Occipital lobe (tissue), 2 donors: ENCODE measurements around the gene COPS3. TPM values are rescaled to one million over a fixed set of nuclear protein-coding genes. Genes with fewer than 3 reads are reported as not detected.

Source experiments
- DNase-seq: peaks from one replicate; lab custom pipeline; 2025; lab: John Stamatoyannopoulos, UW
- total RNA-seq: library from RNA; depleted of rRNA; stranded (reverse); fragments of >200 nt; gene quantifications from one replicate; pipeline ENCODE4 v1.2.3, GENCODE V29; 2014

The COPS3 gene
- total RNA-seq, 1 donor from 2014 or later: 113 TPM

DNA sequence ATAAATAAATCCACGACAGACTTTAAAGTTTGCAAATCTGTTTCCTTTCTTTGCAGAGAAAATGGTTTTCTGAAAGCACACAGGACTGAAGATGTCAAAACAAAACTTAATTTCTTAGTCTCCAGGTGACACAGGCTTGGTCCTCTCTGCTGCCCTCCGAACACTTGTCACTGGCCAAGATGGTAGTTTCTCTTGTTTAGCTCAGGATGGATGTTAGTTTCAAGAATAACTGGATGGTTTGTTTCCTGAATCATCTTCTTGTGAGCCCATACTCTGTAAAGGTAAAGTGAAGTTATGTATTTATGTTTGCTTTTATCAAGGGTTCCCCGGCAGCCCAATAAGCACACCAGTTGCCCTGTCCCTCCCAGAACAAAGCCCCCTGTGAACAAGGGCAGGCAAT, 34.2 kb downstream of the COPS3 start:
- DNase-seq: no peak

DNA sequence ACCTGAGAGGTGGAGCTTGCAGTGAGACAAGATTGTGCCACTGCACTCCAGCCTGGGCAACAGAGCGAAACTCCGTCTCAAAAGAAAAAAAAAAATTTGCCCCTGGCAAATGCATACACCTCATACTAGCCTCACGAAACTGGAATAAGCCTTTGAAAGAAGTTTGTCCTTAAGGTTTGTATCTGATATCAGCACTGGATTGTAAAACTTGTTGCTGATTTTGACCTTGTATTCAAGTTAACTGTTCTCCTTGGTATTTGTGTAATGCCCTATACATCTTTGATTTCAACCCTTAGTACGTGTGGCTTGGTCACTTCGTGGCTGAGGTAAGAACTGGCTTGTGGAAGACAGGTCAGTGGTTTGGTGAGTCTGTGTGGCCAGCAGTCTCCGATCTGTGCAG, 37.9 kb downstream of the COPS3 start:
- no peak for DNase-seq

DNA sequence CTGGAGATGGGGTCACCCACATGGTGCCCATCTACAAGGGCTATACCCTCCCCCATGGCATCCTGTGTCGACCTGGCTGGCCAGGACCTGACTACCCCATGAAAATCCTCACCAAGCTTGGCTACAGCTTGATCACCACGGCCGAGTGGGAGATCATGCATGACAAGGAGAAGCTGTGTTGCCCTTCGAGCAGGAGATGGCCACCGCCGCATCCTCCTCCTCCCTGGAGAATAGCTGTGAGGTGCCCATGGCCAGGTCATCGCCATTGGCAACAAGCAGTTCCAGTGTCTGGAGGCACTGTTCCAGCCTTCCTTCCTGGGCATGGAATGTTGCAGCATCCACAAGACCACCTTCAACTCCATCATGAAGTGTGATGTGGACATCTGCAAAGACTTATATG, 38.8 kb downstream of the COPS3 start:
- no peak for DNase-seq

DNA sequence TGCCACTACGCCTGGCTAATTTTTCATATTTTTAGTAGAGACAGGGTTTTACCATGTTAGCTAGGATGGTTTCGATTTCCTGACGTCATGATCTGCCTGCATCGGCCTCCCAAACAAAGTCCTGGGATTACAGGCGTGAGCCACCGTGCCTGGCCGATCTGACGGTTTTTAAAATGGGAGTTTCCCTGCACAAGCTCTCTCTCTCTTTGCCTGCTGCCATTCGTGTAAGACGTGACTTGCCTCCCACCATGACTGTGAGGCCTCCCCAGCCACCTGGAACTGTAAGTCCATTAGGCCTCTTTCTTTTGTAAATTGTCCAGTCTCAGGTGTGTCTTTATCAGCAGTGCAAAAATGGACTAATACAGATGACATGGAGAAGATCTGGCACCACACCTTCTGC, 39.4 kb downstream of the COPS3 start:
- no peak for DNase-seq

DNA sequence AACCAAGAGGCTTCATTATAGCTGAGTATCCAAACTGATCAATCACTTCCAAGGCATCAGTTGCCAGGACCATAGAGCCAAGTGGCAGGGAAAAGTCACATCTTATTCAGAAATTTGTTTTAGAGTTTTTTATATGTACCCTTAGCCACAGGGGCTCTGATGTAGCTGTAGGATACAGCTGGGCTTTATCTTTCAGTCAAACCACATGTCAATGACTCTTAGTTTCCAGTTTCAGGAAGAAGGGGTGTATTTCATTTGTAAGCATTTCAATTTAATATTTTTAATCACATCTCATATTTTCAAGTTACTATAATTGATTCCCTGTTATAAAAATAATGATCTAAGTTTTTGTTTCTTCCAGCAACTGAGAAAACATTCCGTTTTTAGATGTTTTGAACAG, 41.2 kb downstream of the COPS3 start:
- DNase-seq: no peak

DNA sequence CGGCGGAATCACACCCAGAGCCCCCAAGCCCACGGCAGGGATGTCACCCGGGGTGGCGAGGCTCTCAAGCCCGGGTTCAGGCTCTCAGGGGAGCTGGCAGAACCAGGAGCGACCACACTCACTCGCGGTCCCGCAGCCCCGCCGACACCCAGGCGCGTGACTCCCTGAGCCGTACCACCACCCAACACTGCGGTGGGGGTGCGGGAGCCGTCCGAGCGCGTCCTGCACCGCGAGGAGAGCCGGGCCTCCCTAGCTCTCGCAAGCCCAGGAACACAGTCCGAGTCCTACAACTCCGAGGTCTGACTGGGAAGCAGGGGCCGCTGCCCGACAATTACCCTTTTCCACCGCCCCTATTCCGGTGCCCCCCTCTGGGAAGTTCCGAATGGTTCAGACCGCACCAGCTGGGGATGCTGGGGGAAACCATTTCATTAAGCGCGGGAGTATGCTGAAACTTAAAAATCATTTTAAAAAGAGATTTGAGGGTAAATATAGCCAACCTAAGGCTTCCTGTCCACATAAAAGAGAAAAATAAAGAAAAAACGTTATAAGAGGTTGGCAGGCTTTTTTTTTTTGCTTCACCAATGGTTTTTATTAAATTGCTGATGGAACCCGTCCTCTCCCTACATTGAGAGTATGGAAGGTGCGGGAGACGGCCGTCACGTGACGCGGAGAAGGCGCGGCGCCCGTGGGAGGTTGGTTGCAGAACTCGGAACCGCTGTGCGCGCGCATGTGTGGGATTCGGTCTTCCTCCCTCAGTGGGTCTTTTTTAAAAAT, 43.8 kb downstream of the COPS3 start, which contains the start of gene FLCN:
Gene FLCN, minus strand, starts transcription at position 143 of the 774 bp plus-strand sequence. CDS start 9,031 bp downstream, outside the sequence.
- DNase-seq: peak; percentile 87

DNA sequence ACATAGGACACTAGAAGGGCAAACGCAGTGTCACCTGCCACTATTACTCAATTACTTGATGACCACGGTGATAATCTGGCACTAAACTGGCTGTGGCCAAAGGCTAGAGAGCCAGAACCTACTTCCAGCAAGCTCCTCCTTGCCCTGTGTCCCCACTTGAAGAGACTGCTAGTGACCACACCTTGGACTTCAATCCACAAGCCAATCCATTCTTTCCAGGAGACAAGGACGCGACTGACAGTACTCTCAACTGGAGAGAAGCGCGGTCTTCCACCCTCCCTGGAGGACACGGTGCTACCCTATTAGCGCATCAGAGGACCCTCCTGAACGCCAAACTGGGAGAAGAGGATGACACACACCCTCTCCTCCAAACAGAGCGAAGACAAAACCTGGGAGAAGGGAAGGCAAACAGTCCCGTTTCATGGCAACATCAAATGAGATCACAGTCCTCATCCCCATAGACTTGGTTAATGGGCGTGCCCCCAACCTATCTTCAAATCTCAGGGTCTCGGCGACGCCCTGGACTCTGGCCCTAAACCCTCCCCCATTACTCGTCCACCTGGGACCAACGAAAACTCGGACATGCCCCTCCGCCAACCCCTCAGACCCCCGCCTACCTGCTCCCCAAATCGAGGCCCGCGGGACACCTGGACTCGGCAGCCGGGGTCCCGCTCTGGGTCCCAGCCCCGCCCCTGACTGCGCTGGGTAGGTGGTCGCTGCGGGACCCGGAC, 44.6 kb downstream of the COPS3 start:
- no peak for DNase-seq

DNA sequence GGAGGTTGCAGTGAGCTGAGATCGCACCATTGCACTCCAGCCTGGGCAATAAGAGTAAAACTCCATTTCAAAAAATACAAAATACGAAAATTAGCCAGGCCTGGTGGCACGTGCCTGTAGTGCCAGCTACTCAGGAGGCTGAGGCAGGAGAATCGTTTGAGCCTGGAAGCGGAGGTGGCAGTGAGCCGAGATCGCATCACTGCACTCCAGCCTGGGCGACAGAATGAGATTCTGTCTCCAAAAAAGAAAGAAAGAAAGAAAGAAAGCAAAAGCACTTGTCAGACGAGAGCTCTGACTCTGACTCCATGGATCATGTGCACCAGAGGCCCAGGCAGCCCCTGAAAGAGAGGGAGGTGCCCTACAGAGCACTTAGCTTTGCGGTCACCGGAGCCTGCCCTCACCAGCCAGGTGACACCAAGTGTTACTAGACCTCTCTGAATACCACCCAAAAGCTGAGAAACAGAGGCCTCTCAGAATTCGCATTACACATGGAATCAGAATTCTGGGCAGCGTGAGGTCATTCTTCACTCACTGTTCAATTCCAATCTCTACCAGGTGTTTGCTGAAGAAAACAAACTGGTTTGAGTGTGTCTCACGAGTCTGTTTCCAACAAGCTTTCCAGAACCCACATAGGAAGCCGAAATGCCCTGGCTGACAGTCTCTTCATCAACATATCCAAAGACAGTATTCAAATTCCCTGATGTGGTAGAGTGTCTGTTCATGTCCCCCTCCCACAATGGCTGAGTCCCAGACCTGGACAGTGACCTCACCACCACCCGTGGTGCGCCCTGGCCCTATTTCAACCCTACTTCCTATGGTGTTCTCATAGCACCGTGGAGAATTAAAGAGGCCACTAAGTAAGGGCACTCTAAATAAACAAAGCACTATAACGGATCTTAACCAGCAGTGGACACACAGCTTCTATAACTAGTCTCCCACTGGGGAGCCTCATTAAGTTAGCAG, 45.6 kb downstream of the COPS3 start:
- peak; percentile 56 for DNase-seq

DNA sequence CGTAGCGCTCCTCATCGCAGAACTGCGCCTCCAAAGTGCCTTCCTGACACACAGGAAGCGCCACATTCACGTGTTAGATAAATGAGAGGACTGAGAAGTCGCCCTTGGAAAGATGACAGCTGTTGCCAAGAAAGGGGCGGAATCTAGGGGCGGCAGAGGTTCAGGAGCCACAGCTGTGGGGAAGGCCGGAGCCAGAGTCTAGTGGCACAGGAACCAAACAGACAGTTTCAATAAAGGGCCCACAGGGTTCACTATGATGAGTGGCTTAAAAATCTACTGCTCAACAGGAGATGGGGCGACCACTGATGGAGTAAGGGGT, 48.8 kb downstream of the COPS3 start:
- DNase-seq: no peak

DNA sequence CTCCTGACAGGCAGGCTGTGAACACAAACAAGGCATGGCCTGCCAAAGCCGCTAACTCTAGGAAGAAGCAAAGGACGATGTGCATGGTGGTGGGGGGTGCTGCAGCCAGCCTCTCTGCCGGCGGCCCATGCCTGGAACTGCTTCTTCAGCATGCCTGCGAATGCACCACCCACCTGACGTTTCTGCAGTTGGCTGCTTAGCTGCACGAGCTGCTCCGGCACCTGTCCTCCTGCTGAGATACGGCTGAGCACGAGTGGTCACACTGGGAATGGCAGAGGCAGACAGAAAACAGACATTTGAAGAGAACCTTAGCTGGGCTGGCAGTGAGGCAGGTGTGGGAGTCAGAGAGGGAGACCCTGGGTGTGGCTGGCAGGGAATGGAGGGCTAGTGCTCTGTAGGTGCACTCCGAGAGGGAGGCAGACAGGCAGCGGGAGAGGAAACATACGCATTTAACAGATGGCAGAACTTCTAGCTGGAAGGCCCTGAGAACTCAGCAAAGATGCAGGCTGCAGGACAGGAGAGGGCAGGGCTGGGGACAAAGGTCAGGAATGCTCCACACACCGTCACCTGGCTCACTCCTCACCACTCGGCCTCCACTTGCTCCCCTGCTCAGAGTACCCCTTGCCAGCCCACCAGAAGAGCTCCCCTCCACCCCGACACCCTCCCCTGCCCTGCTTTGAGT, 49.3 kb downstream of the COPS3 start:
- no peak for DNase-seq

DNA sequence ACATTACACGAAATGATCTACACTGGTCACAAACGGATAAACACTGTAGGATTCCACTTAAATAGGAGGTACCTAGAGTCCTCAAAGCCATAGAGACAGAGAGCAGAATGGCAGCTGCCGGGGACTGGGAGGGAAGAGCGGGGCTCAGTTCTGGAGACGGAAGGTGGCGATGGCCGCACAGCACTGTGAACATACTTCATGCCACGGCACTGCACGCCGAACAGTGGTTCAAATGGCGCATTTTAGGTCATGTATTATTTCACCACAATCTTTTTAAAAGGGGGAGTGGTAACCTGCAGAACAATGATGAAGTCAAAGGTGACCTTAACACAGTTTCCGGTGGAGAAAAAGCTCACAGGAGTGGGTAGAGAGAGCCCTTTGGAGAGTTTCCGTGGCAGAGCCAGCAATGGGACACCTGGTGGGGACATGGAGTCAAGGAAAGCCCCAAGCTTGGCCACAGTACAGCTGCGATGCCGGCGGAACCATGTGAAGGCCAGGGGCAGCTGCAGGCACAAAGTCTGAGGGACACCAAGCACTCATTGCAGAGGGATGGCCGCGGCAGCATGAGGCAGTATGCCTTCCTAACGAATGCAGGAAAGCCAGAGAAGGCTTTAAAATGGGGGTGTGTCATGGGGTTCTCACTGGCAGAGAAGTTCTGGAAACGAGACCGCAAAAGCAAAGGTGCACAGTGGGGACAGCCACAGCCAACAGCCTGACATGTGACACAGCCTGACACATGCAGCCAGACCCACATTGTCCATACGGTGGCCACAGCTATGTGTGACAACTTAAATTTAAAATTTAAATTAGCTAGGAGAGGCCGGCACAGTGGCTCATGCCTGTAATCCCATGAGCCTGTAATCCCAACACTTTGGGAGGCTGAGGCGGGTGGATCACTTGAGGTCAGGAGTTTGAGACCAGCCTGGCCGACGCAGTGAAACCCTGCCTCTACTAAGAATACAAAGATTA, 51.3 kb downstream of the COPS3 start:
- DNase-seq: no peak

DNA sequence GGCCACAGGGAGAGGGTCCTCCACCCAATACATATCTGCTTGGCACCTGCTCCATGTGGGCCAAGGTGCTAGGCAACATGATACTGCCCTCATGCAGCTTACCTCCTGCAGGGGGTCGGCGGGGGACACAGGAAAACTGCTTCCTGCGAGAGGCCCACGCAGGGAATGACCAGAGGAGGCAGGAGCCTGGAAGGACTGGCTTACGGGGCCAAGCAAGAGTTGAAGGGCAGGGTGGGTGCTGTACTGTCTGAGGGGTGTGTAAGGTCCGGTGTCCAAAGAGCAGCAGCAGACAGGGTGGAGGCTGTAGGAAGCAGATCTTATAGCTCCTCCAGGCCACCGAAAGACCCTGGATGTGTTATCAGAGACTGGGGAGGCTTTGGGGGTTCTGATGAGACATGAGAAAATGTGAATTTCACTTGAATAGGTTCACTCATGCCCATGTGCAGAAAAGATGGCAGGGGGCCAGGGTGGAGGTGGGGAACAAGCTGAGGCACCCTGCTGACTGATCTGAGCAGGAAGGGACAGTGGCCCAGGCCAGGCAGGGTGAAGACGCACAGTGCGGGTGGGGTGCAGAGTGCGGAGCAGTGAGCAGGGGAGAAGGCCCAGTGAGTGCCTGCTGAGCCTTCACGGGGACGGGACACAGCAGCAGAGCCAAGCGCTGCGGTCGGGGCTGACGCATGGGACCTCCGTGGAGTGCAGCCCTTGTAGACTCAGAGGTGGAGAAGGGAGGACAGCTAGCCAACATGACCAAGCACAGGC, 52.3 kb downstream of the COPS3 start:
- DNase-seq: no peak

DNA sequence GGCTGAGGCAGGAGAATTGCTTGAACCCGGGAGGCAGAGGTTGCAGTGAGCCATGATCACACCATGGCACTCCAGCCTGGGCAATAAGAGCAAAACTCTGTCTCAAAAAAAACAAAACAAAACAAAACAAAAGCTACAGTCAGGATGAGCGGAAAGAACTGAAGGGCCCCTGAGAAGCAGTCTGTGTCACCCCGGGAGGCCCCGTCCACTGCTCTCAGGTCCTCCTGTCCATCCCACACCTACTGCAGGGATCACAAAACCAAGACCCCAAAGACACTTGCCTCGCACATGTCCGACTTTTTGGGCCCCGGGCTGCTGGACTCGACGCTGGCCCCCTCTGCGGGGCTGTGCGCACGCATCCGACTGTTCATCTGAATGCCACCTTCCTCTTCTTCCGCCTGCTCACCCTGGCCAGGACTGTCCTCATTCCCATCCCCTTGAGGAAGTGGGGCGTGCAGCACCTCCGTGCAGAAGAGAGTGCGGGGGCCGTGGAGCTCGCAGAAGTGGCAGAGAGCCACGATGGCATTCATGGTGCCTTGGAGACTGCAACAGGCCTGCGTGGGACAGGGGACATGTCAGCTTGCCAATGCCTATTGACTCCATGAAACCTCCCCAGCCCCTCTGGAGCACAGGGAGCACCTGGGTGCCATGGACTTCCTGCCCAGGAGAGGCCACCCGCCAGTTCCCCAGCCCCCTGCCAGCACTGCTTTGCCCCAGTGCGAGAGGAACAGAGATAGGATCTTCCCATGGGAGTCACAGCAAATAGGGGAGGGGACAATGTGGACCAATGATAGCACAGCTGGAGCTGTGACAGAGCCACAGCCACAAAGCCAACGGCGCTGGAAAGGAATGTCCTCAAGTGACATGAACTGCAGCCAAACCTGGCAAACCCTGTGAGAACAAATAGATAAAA, 53.2 kb downstream of the COPS3 start:
- DNase-seq: peak; percentile 67

DNA sequence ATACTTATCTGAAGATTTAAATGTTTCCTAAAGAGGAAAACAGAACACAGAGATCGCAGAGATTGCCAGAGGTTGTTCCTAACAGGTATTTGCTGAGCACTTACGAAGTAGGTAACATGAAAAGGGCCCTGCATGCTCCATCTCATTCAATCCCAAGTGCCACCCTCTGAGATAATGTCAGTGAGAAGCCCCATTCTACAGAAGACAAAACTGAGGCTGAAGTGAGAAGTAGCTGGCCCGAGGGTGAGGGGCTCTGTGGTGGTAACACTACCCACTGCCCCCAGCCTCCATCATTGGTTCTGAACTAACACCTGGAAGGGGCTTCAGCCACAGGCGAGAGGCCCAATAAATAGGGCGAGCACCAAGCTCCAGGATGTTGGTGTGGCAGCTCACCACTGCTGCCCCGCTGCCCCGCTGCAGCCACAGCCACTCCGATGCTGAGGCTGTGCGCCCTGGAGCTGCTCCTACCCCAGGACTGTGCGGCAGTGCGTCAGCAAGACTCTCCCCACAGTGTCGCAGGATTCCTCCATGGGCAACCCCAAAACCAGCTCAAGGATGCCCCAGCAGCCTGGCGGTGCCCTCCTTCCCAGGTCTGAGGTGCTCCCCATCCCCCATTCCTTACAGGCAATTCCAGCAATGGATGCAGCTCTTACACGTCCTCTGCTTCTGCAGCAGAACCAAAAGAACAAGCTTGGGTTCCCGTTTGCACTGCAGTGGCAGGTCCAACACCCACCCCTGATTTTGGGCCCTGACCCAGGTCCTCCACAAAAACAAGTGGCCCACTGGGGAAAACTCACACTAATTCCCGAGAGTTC, 54.4 kb downstream of the COPS3 start:
- no peak for DNase-seq

DNA sequence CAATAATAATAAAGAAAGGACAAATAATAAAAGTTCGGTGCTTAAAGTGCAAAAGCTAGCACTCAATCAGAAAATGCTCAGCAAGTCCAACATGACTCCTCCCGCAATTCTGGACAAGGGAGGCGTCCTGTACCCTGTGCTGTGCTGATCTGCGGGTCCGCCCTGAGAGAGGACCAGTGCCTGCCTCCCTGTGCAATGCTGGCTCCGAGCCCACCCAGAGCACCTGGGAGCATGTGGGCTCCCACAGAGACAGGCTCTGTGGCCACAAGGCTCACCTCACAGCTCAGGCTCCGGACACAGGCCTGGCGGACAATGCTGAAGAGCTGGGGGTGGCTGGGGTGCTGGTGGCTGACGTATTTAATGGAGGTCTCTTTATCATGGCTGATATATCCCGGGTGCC, 55.1 kb downstream of the COPS3 start:
- no peak for DNase-seq

DNA sequence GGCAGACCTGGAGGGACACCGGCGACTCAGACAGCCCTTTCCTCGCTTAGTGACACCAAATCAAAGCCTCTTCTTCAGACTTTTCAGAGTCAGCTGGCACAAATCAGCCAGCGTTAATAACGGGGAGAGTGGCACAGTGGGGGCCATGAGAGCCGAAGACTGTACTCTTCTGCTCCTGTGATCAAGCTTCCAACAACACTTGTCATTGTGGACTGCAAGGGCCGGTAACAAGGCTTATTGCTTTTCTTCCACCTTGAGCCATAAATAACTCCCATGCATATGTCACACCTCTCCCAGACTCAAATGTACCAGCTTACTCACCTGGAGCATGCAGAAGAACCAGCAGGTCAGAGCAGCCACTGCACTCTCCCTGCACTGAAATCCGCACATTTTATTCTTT, 56.9 kb downstream of the COPS3 start:
- DNase-seq: no peak

DNA sequence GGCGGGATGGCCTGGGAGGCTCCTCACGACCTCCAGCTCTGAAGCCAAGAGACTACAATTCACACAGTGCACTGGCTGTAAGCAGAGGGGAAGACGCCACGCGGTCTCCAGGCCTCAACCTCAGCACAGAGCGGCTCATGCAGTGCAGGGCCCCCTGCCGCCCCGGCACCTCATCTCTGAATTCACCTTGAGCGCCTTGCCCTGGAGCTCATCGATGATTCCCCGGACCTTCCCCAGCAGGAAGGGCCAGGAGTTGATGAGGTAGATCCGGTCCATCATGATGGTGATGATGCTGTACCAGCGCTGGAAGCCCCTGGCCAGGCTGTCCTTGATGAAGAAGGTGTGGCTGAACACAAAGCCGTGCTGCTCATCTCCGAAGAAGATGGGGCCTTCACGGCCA, 57.3 kb downstream of the COPS3 start:
- no peak for DNase-seq
